ENCODE results near the gene RPL37.
"Not testable (repeated sequence)": the region's sequence is repeated elsewhere in the genome, so short reads cannot be mapped to it uniquely, and the experiment has no call there.

GRCh38 chr5:40883051-40883450 lies 48.0 kb upstream of the RPL37 start:
- TF ChIP-seq CTCF, EP300 (IDR thresholded peaks at IDR 0.05): not testable (repeated sequence)

All from tibial nerve (tissue), 4 donors.